H54 (cell line): ENCODE results near the gene CENPB.
A peak's percentile ranks its signal among the peaks of the same experiment; 100 is the strongest.

Experiments used
- DNase-seq: peaks from one replicate; pipeline ENCODE4 v3.0.0; 2011; ENCODE audit warnings: low spot score, mixed read lengths; ENCODE audit not compliant: insufficient read length
- FAIRE-seq: peaks from 3 replicates; lab custom pipeline; 2011; peaks lifted over from hg19 to GRCh38; lab: Jason Lieb, UNC
- POLR2A ChIP-seq: IDR thresholded peaks from 2 replicates; pipeline ENCODE4 v1.6.1; 2011; ENCODE audit warnings: low read depth, mild to moderate bottlenecking, low read length

Gene CENPB

GRCh38 chr20:3775457-3776108 is 11.0 kb downstream of the CENPB start:
- no peak for FAIRE-seq
- no peak for DNase-seq
- TF ChIP-seq POLR2A = no peak

- FAIRE-seq (no peak), DNase-seq (no peak)
- no peak for TF ChIP-seq POLR2A
Observed at GRCh38 chr20:3771552-3772058, 14.9 kb downstream of the CENPB start.

GRCh38 chr20:3768342-3769130 is 18.0 kb downstream of the CENPB start:
- peak; percentile 82 for DNase-seq
- FAIRE-seq = no peak
- TF ChIP-seq POLR2A = peak; percentile 13; the same call in 1 of the 2 replicates

- DNase-seq = peak; percentile 99
- FAIRE-seq = peak; percentile 36
- TF ChIP-seq POLR2A = peak; percentile 82
Observed at GRCh38 chr20:3767427-3768341, 18.9 kb downstream of the CENPB start, which contains the start of gene ADISSP. ADISSP (minus strand) TSS chr20:3767753; CDS start chr20:3760100, 7,653 bp downstream.

GRCh38 chr20:3767110-3767426 is 19.5 kb downstream of the CENPB start:
- FAIRE-seq (no peak), DNase-seq (no peak)
- TF ChIP-seq POLR2A = no peak

- DNase-seq (no peak), FAIRE-seq (no peak)
- no peak for TF ChIP-seq POLR2A
Observed at GRCh38 chr20:3766422-3767109, 20.0 kb downstream of the CENPB start.

GRCh38 chr20:3765171-3765882 is 21.2 kb downstream of the CENPB start:
- FAIRE-seq = no peak
- no peak for DNase-seq
- TF ChIP-seq POLR2A = no peak

GRCh38 chr20:3764659-3765058 is 21.9 kb downstream of the CENPB start:
- no peak for TF ChIP-seq POLR2A
- FAIRE-seq (no peak), DNase-seq (no peak)

- FAIRE-seq = no peak
- no peak for DNase-seq
- no peak for TF ChIP-seq POLR2A
Observed at GRCh38 chr20:3763671-3764601, 22.6 kb downstream of the CENPB start.

- FAIRE-seq (no peak), DNase-seq (no peak)
- no peak for TF ChIP-seq POLR2A
Observed at GRCh38 chr20:3760655-3761348, 25.7 kb downstream of the CENPB start.

- no peak for TF ChIP-seq POLR2A
Observed at GRCh38 chr20:3759884-3760283, 26.7 kb downstream of the CENPB start.

More at GRCh38 chr20:3759884-3760283, 26.7 kb downstream of the CENPB start:
- DNase-seq = no peak
- no peak for FAIRE-seq
